HG03457 (cell line): Measurements from ENCODE around the gene SLC23A3.
A peak's percentile ranks its signal among the peaks of the same experiment; 100 is the strongest.

Experiments
- ATAC-seq: cut with Tn5 transposase; IDR thresholded peaks from one replicate; pipeline ENCODE4 v1.9.1; 2021; ENCODE audit warnings: moderate number of reproducible peaks; ENCODE audit not compliant: unreplicated experiment

Gene SLC23A3

GRCh38 chr2:219169930-219170654 lies at the start of gene SLC23A3:
Gene SLC23A3 (minus strand): TSS chr2:219170029. CDS start chr2:219169984, 45 bp downstream.
- no peak for ATAC-seq

DNA sequence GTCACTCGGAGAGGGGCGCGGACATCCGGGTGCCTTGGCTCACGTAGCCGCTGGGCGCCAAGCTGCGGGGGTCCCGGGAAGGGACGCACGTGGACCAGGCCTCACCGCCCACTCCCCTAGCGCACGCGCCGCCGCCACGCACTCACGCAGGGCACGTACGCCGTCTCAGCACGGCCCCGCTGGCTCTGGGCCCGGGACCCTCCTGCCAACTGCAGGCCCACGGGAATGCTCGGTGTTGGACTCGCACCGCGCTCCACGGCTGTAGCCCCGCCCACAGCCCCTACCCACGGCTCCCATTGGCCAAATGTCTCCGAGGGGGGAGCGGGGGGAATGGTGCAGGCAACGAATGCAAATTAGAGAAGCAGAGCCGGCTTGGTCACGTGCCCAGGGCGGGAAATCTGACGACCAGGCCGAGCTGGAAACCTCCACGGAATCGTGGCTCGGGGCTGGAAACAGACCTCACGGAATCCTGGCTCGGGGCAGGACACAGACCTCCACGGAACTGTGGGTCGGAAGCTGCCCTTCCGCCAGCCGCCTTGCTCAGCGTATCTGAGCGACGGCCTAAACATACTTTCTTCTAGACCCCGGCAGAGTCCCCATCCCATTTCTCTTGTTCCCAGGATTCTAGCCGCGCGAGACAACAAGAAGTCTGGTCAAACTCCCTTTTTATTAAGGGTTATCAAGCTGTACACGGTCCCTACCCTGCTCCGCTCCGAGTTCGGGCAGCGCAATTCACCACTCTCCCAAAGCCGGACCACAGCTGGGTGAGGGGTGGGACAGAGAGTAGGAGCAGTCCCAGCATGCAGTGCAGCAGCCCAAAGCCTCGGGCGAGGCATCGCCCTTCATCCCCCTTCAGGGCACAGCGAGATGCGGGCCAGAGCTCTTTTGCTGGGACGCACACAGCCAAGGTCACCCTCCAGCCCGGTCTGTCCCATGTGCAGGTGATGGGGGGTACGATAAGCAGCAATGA lies 49.2 kb upstream of the SLC23A3 start, which contains the start of gene ABCB6:
Gene ABCB6 (minus strand): TSS at position 227 of the 970 bp plus-strand sequence. CDS start 285 bp downstream, outside the sequence.
- peak; percentile 56 for ATAC-seq

DNA sequence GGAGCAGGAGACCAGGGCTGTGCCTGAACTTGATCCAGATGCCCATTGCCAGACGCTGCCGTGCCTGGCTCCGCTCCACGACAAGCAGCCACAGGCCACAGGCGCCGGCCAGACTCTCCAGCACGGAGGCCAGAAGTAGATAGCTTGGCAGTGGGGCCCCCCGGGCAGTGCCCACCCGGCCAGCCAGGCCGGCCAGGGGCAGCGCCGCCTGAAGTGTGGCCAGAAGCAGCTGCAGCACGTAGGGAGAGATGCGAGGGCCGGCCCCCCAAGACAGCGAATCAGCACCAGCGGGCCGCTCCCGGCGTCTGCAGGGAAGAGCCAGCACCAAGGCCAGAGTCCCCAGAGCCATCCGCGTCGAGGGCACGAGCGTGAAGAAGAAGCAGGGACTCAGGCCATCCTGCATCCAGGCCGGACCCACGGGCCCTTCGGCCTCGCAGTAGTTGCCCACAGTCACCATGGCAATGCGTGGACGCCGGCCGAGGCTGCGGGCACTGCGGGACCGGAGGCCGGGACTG lies 48.4 kb upstream of the SLC23A3 start:
- ATAC-seq: peak; percentile 22

- ATAC-seq: no peak
Observed at GRCh38 chr2:219216535-219216915, 46.7 kb upstream of the SLC23A3 start.

DNA sequence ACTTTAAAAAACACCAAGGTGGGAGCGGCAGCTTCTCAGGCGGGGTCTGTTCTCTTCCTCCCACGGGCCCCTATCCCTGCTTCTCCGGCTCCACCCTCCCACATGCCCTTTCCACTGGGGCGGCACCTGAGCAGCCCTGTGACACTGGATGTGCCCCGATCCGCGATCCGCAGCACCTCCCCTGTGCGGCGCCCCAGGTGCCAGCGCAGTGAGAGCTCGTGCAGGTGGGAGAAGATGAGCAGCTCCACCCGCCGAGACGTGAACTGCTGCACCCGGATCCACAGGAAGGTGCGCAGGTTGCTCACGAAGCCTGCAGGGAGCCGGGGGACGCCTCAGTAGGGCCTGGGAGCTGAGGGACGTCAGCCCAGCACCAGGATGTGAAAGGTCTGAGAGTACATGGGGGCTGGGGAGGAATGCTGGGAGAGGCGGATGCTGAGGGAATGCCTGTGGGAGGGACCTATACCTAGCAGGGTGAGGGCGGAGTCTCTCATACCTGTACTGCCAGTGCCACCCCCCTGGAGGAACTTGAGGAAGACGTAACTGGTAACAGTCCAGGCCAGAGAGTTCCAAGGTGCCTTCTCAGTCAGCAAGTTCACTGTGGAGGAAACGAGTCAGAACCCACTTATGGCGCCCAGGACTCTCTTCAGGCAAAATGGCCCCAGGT lies 46.2 kb upstream of the SLC23A3 start:
- ATAC-seq: no peak

- no peak for ATAC-seq
Observed at GRCh38 chr2:219214786-219215185, 45.0 kb upstream of the SLC23A3 start.

GRCh38 chr2:219214141-219214540 lies 44.3 kb upstream of the SLC23A3 start:
- ATAC-seq: no peak

- ATAC-seq: no peak
Observed at GRCh38 chr2:219213486-219214071, 43.8 kb upstream of the SLC23A3 start.

DNA sequence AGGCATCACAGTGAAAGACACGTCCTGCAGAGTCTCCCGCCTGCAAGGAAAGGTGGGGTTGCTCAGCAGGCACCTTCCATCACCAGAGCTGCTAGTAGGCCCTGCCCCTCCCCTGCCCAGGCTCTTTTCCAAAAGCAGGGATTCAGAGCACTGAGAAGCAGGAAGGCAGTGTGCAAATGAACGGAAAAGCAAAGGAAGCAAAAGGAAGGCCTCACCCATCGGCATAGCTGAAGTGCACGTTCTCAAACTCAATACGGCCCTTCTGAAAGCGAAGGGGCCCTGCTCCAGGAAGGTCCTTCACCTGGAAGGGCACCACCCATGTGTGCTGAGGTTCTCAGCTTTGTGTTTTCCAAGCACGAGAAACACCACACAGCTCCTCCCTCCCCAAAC lies 43.2 kb upstream of the SLC23A3 start:
- no peak for ATAC-seq

- no peak for ATAC-seq
Observed at GRCh38 chr2:219210886-219211362, 41.1 kb upstream of the SLC23A3 start.

- ATAC-seq: no peak
Observed at GRCh38 chr2:219210196-219210885, 40.5 kb upstream of the SLC23A3 start.

- no peak for ATAC-seq
Observed at GRCh38 chr2:219209236-219210195, 39.7 kb upstream of the SLC23A3 start.

- ATAC-seq: no peak
Observed at GRCh38 chr2:219207884-219208740, 38.3 kb upstream of the SLC23A3 start.

GRCh38 chr2:219207134-219207883 lies 37.5 kb upstream of the SLC23A3 start:
- no peak for ATAC-seq

DNA sequence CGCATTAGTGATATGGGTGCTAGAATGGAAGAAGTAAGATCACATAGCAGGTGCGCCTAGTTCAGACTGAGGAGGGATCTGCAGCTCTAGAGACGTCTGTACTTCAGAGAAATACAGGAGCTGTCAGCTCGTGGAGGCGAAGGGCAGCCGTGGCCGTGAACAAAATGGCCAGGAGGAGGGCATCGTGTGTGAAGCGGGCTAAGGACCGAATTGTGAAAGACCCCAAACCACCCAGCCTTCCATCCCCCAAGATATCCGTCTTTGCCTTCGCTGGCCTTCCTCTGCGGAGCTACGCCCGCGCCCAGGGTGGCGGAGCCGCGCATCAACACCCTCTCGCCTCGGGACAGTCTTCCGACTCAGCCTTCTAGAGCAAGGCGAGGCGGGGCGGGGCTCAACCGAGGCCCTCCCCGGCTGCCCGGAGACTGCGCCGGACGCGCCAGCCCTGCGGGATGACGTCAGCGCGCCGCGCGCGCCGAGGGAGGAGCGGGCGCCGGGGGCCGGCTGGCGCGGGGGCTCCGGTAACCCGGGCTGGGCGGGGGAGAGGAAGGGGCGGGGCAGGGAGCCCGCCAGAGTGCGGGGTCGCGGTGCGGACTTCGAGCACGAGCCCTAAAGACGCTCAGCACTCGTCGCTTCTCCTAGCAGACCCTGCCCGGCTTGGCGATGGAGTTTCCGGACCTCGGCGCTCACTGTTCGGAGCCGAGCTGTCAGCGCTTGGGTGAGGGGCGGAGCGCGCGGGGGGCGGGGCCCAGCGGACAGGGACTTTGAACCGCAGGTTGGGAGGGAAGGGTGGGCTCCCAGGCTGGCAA lies 36.7 kb upstream of the SLC23A3 start, which contains the start of gene ZFAND2B:
Gene ZFAND2B (plus strand): TSS at position 455 of the 806 bp plus-strand sequence. CDS start 206 bp downstream, at position 661.
- ATAC-seq: peak; percentile 92

DNA sequence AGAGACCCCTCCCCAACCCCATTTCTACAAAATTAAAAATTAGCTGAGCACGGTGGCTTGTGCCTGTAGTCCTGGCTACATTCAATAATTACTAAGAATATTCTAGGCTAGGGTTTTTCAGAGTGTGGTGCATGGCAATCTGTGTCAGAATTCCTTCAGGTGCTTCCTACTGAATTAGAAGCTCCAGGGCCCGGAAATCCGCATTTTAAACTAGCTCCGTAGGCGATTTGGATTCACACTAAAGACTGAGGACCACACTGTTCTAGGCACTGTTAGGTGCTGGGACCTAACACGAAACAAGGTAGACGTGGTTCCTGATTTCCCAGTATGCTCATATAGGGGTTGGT lies 36.1 kb upstream of the SLC23A3 start:
- ATAC-seq: peak; percentile 10
